H1 (cell line): ENCODE results near the gene CAPN2. TPM values are rescaled to one million over a fixed set of nuclear protein-coding genes. Genes with fewer than 3 reads are reported as not detected.

Source experiments
- ASH2L ChIP-seq: fragments of 200-600, 300-600 bp; sonication (generic); IDR thresholded peaks from one replicate; pipeline ENCODE4 v1.7.1; 2017; ENCODE audit warnings: low read length
- ATF3 ChIP-seq: IDR thresholded peaks from 2 replicates; pipeline ENCODE4 v1.6.1; 2011; ENCODE audit warnings: low read depth, mild to moderate bottlenecking, low read length; ENCODE audit not compliant: insufficient read depth
- BRCA1 ChIP-seq: IDR thresholded peaks from 2 replicates; pipeline ENCODE4 v1.6.1; 2012; ENCODE audit warnings: low read depth, low read length, improper control_type of control experiment
- GABPA ChIP-seq: IDR thresholded peaks from 2 replicates; pipeline ENCODE4 v1.6.1; 2011; ENCODE audit warnings: mild to moderate bottlenecking, low read length, moderate library complexity, borderline replicate concordance; ENCODE audit not compliant: insufficient read depth
- JUND ChIP-seq: IDR thresholded peaks from 2 replicates; pipeline ENCODE4 v1.6.1; 2011; ENCODE audit warnings: mild to moderate bottlenecking, improper control_type of control experiment, low read length
- KDM4A ChIP-seq: IDR thresholded peaks from one replicate; pipeline ENCODE4 v1.7.1; 2012; ENCODE audit warnings: low read depth, mild to moderate bottlenecking, moderate library complexity, low read length, inconsistent platforms; ENCODE audit not compliant: severe bottlenecking
- KDM5A ChIP-seq: fragments of 200-600 bp; IDR thresholded peaks from 2 replicates; pipeline ENCODE4 v1.7.1; 2012; ENCODE audit warnings: mild to moderate bottlenecking, low read length, inconsistent platforms, mixed read lengths
- NANOG ChIP-seq: IDR thresholded peaks from 2 replicates; pipeline ENCODE4 v1.6.1; 2011; ENCODE audit warnings: low read length, low read depth, mild to moderate bottlenecking, inconsistent platforms; ENCODE audit not compliant: insufficient read depth, poor library complexity, severe bottlenecking
- RAD21 ChIP-seq, 2 experiments: IDR thresholded peaks in 1 of 2; conservative IDR thresholded peaks in 1 of 2; 2 replicates each; pipeline ENCODE4 v1.6.1; 2011; ENCODE audit warnings: low read depth in 2 of 2, low read length in 2 of 2, improper control_type of control experiment in 1 of 2, inconsistent platforms in 1 of 2, mild to moderate bottlenecking in 1 of 2, moderate library complexity in 1 of 2
- SAP30 ChIP-seq: fragments of 300-600 bp; sonication (generic); IDR thresholded peaks from 2 replicates; pipeline ENCODE4 v1.7.1; 2012; ENCODE audit warnings: low read length, moderate library complexity, mild to moderate bottlenecking, inconsistent platforms; ENCODE audit not compliant: insufficient read depth, insufficient replicate concordance
- SIX5 ChIP-seq: IDR thresholded peaks from 2 replicates; pipeline ENCODE4 v1.6.1; 2011; ENCODE audit warnings: mild to moderate bottlenecking, low read depth, low read length
- TAF1 ChIP-seq: IDR thresholded peaks from 2 replicates; pipeline ENCODE4 v1.6.1; 2011; ENCODE audit warnings: mild to moderate bottlenecking, low read depth, low read length
- polyA plus RNA-seq, 7 experiments: library from polyadenylated mRNA; depleted of rRNA in 3 of 7; stranded (reverse) in 5 of 7; unstranded in 2 of 7; fragments of >200 nt in 5 of 7; fragments of 200-250 nt in 2 of 7; gene quantifications; 1 replicate in 5 of 7; 2 replicates in 1 of 7; 4 replicates in 1 of 7; pipeline versions ENCODE4 v1.2.1 to v1.2.3, GENCODE V29; 2011 to 2013; ENCODE audit warnings: missing spikeins in 2 of 7, mixed read lengths in 2 of 7
- total RNA-seq: library from RNA; stranded (reverse); fragmentation: NEBNext Ultra II Directional; extraction: Animal tissue kit (Norgen Biotek cat#: 25700); gene quantifications from 2 replicates; pipeline ENCODE4 v1.2.1, GENCODE V29; 2021

Gene CAPN2
- total and polyA plus RNA-seq, 2 of the 8 experiments (the other 6 are each of a cell fraction or from before 2014, with no cell fraction given): 9.2 to 10.3 TPM

GRCh38 chr1:223771814-223772770, 59.8 kb downstream of the CAPN2 start (continued):
- TF ChIP-seq JUND (no peak), SAP30 (no peak), TAF1 (no peak), GABPA (no peak), RAD21 (IDR thresholded peaks at IDR 0.05 in 1 of 2, conservative IDR thresholded peaks at IDR 0.05 in 1 of 2; ENCODE audit: low read depth in 2 of 2, low read length in 2 of 2) (no peak), KDM5A (no peak), BRCA1 (no peak), KDM4A (no peak), ATF3 (no peak), NANOG (no peak), ASH2L (no peak), SIX5 (no peak)
